HG02763 (cell line): Measurements from ENCODE around the gene SVIL.
A peak's percentile ranks its signal among the peaks of the same experiment; 100 is the strongest.

Experiments used
- ATAC-seq: cut with Tn5 transposase; IDR thresholded peaks from one replicate; pipeline ENCODE4 v1.9.1; 2021; ENCODE audit warnings: mild to moderate bottlenecking, moderate library complexity; ENCODE audit not compliant: unreplicated experiment

The SVIL gene

GRCh38 chr10:29634764-29635625 is at the start of gene SVIL:
SVIL (minus strand) TSS chr10:29634971; CDS start chr10:29555058, 79,913 bp downstream.
- ATAC-seq, result no peak

GRCh38 chr10:29681676-29682448 is 47.1 kb upstream of the SVIL start:
- ATAC-seq, result peak; percentile 54

- ATAC-seq, result no peak
These were observed 45.3 kb upstream of the SVIL start for GRCh38 chr10:29680091-29680490.

GRCh38 chr10:29676732-29677131 is 42.0 kb upstream of the SVIL start:
- ATAC-seq, result no peak

GRCh38 chr10:29675984-29676383 is 41.2 kb upstream of the SVIL start:
- ATAC-seq, result no peak

- no peak for ATAC-seq
These were observed 37.2 kb upstream of the SVIL start for GRCh38 chr10:29671968-29672367.

- ATAC-seq, result no peak
These were observed 36.5 kb upstream of the SVIL start for GRCh38 chr10:29671228-29671780.

- no peak for ATAC-seq
These were observed 36.0 kb upstream of the SVIL start for GRCh38 chr10:29670761-29671160.

GRCh38 chr10:29669149-29669548 is 34.4 kb upstream of the SVIL start:
- no peak for ATAC-seq

- ATAC-seq, result no peak
These were observed 33.9 kb upstream of the SVIL start for GRCh38 chr10:29668628-29669027.

- no peak for ATAC-seq
These were observed 32.4 kb upstream of the SVIL start for GRCh38 chr10:29667191-29667590.

- ATAC-seq, result no peak
These were observed 31.4 kb upstream of the SVIL start for GRCh38 chr10:29666201-29666600.

GRCh38 chr10:29663718-29664117 is 28.9 kb upstream of the SVIL start:
- ATAC-seq, result no peak

GRCh38 chr10:29658984-29659965 is 24.5 kb upstream of the SVIL start:
- ATAC-seq, result peak; percentile 97

- ATAC-seq, result no peak
These were observed 23.0 kb upstream of the SVIL start for GRCh38 chr10:29657719-29658274.

GRCh38 chr10:29656451-29656992 is 21.8 kb upstream of the SVIL start:
- ATAC-seq, result no peak

GRCh38 chr10:29652192-29652591 is 17.4 kb upstream of the SVIL start:
- ATAC-seq, result no peak

- ATAC-seq, result no peak
These were observed 17.0 kb upstream of the SVIL start for GRCh38 chr10:29651767-29652166.

GRCh38 chr10:29650552-29650944 is 15.8 kb upstream of the SVIL start:
- no peak for ATAC-seq
